A673 (cell line): Measurements from ENCODE around the gene ALG14.

ENCODE experiments used
- CTCF ChIP-seq: fragments of 300-800, 200-600 bp; sonication (generic); conservative IDR thresholded peaks from 2 replicates; pipeline ENCODE4 v1.5.1; 2017; ENCODE audit warnings: low read depth, mild to moderate bottlenecking, antibody characterized with exemption, low read length, moderate library complexity, mixed read lengths
- EZH2 ChIP-seq: fragments of 200-600 bp; sonication (generic); IDR thresholded peaks from 2 replicates; pipeline ENCODE4 v1.6.1; 2017; ENCODE audit warnings: borderline replicate concordance, low read depth, mild to moderate bottlenecking, mixed read lengths, antibody characterized with exemption, low read length; ENCODE audit not compliant: poor library complexity, severe bottlenecking

GRCh38 chr1:95113684-95114083 lies 40.9 kb upstream of the ALG14 start:
- TF ChIP-seq CTCF (no peak), EZH2 (no peak)
